ENCODE results near the gene SLC35A4.
"Not testable (repeated sequence)": the region's sequence is repeated elsewhere in the genome, so short reads cannot be mapped to it uniquely, and the experiment has no call there.

SLC35A4 gene

DNA sequence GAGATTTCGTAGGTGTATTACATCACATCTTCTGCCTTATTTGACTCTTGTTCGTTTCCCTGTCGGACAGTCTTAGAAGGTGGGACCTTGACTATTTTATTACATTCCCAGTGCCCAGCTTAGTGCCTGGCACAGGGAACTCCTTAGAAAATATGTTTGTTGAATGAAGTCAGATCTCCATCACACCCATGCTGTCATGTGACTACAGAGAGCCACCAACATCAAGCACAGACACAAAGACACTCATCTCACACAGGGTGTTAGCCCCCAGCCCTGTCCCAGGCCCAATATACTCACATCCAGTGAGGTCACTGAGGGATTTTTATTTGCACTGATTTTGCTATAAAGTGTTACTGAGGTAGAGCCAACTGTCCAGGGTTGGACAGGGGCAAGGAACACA lies 6.7 kb upstream of the SLC35A4 start:
- DNase-seq (ENCODE audit: low read depth in 1 of 2, low spot score in 1 of 2), result no peak

GRCh38 chr5:140558542-140558941 lies 6.1 kb upstream of the SLC35A4 start:
- no peak for DNase-seq (ENCODE audit: low read depth in 1 of 2, low spot score in 1 of 2)

DNA sequence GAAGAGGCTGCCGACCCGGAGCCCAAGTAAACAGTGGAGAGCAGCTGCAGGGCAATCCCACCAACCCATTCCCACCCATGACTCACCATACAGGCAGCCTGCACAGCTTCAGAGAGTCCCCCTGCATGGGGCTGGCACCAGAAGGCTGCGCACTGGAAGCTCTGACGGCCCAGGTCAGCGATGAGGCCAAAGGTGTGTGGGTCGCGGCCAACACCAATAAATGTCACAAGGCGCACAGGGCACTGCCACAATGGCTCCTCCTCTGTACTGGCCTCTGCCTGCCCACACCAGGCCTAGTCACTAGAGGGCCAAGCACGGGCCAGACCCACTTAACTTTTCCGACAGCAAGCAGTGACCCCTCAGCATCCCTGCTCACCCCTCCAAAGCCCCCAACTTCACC lies 4.4 kb upstream of the SLC35A4 start:
- no peak for DNase-seq (ENCODE audit: low read depth in 1 of 2, low spot score in 1 of 2)

- DNase-seq (ENCODE audit: low read depth in 1 of 2, low spot score in 1 of 2), result no peak
Observed at GRCh38 chr5:140561753-140562523, 2.7 kb upstream of the SLC35A4 start.

DNA sequence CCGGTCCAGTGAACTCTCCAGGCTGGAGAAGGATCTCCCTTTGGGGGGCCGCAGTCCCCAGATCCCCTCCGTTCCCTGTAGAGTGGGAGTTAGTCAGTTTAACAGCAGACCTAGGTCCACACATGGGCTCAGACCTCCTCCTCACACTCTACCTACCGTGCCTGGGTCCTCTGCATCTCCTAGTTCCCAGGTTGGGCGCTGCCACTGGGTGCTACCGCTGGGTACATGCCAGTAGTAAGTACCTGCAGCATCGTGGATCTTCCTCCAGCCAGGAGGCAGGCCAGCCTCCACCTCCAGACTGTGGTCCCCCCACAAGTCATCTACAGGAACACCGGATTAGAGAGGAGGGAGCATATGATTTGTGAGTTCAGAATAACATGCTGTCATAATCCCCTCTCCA lies 1.0 kb upstream of the SLC35A4 start:
- DNase-seq (ENCODE audit: low read depth in 1 of 2, low spot score in 1 of 2), result no peak

GRCh38 chr5:140565024-140565779 lies 574 bp downstream of the SLC35A4 start:
- no peak for DNase-seq (ENCODE audit: low read depth in 1 of 2, low spot score in 1 of 2)

GRCh38 chr5:140565780-140566095 lies 1.1 kb downstream of the SLC35A4 start:
- no peak for DNase-seq (ENCODE audit: low read depth in 1 of 2, low spot score in 1 of 2)

DNA sequence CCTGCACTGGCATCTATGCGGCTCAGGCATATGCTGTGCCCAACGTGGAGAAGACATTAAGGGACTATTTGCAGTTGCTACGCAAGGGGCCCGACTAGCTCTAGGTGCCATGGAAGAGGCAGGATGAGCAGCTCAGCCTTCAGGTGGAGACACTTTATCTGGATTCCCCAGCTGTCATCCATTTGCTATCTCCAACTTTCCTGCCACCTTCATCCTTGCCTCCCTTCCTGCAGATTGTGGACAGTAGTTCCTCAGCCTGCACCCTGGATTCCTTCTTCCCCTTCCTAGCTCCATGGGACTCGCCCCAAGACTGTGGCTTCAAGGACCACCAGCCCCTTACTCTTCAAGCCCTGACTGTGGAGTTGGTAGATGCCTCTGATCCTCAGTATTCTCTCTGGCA lies 2.0 kb downstream of the SLC35A4 start:
- DNase-seq (ENCODE audit: low read depth in 1 of 2, low spot score in 1 of 2), result no peak

GRCh38 chr5:140567136-140567818 lies 2.6 kb downstream of the SLC35A4 start:
- DNase-seq (ENCODE audit: low read depth in 1 of 2, low spot score in 1 of 2), result no peak

- no peak for DNase-seq (ENCODE audit: low read depth in 1 of 2, low spot score in 1 of 2)
Observed at GRCh38 chr5:140567871-140568270, 3.2 kb downstream of the SLC35A4 start.

GRCh38 chr5:140568443-140569063 lies 3.9 kb downstream of the SLC35A4 start:
- DNase-seq (ENCODE audit: low read depth in 1 of 2, low spot score in 1 of 2), result no peak

GRCh38 chr5:140569197-140569596 lies 4.6 kb downstream of the SLC35A4 start:
- DNase-seq (ENCODE audit: low read depth in 1 of 2, low spot score in 1 of 2), result no peak

- no peak for DNase-seq (ENCODE audit: low read depth in 1 of 2, low spot score in 1 of 2)
Observed at GRCh38 chr5:140570058-140570457, 5.4 kb downstream of the SLC35A4 start.

DNA sequence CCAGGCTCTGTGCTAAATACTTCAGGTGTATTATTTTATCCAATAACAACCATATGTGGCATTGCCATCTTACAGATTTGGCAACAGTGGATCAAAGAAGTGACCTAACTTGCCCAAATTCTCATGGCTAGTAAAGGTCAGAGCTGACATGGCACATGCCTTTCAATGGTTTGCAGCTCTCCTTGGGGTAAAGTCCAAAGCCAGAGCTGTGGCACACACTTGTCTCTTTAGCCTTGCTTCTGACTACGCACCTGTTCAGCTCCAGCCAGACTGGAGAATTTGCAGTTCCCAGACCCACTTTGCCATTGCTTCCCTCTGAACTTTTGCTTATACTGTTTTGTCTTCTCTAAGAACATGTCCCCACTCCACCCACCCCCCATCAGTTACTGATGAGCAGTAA lies 5.9 kb downstream of the SLC35A4 start:
- DNase-seq (ENCODE audit: low read depth in 1 of 2, low spot score in 1 of 2), result no peak

DNA sequence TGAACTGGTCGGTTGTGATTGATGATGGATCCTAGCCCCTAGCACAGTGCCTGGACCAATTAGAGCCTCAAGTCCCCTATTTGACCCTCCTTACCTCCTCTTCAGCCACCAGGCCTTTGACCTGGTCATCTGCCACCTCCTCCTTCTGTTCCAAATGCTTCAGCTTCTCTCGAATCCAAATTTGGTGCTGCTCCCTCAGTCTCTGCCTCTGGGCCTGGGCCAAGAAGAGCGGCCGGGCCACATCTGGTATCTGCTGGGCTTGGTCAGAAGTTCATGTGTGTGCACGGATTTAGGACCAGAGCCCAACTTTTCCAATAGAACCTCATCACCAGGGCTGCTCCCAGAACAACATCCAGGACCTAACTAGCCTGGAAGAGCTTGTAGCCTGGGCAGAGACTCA lies 6.5 kb downstream of the SLC35A4 start:
- no peak for DNase-seq (ENCODE audit: low read depth in 1 of 2, low spot score in 1 of 2)

GRCh38 chr5:140573683-140574082 lies 9.1 kb downstream of the SLC35A4 start:
- DNase-seq (ENCODE audit: low read depth in 1 of 2, low spot score in 1 of 2), result no peak

- no peak for DNase-seq (ENCODE audit: low read depth in 1 of 2, low spot score in 1 of 2)
Observed at GRCh38 chr5:140574165-140574564, 9.5 kb downstream of the SLC35A4 start.

- no peak for DNase-seq (ENCODE audit: low read depth in 1 of 2, low spot score in 1 of 2)
Observed at GRCh38 chr5:140575309-140575708, 10.7 kb downstream of the SLC35A4 start.

DNA sequence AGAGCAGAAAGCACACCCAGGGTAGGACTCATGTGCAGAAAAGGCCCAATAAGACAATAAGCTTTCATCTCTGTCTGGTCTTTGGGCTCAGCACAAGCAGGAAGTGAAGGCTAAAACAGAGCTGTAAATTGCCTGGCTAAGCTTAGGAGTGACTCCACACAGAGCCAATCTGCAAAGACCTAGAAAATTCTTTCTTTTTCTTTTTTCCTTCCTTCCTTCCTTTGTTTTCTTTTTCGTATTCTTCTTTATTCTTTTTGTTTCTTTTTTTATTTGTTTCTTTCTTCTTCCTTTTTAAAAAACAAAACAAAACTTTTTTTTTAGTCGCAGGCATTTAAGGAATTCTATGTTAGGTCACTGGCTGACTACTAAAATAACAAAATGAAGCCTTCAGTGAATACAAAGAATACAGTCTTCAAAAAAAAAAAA lies 12.2 kb downstream of the SLC35A4 start:
- no peak for DNase-seq (ENCODE audit: low read depth in 1 of 2, low spot score in 1 of 2)

- not testable (repeated sequence) for DNase-seq (ENCODE audit: low read depth in 1 of 2, low spot score in 1 of 2)
Observed at GRCh38 chr5:140579188-140579747, 14.6 kb downstream of the SLC35A4 start.

DNA sequence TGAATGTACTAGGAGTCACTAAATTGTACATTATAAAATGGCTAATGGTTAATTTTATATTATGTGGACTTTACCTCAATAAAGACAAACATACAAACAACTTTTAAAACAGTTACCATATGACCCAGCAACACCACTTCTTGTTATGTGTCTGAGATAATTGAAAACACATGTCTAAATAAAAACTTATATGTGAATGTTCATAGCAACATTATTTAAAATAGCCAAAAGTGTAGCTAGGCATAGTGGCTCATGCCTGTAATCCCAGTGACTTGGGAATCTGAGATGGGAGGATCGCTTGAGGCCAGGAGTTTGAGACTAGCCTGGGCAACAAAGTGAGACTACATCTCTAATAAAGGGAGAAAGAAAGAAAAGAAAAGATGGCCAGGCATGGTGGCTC lies 22.9 kb downstream of the SLC35A4 start:
- DNase-seq (ENCODE audit: low read depth in 1 of 2, low spot score in 1 of 2), result no peak
